Body of pancreas (tissue), 4 donors: Measurements from ENCODE around the gene TRIM56. TPM values are rescaled to one million over a fixed set of nuclear protein-coding genes. Genes with fewer than 3 reads are reported as not detected.
"Not testable (repeated sequence)": the region's sequence is repeated elsewhere in the genome, so short reads cannot be mapped to it uniquely, and the experiment has no call there.

Source experiments
- ATAC-seq: fragments of 150-250 bp; one replicate; pipeline ENCODE4 v1.9.1; 2016
- DNase-seq, 4 donors: peaks; one replicate each; pipeline ENCODE4 v3.0.0-alpha.2; 2019
- H3K27ac ChIP-seq, 4 donors: fragments of 200-600 bp; sonication (generic); 1 replicate in 3 of 4; 2 replicates in 1 of 4; pipeline versions ENCODE4 v1.5.1 to v1.6.1; 2016 to 2019; ENCODE audit warnings: mild to moderate bottlenecking in 1 of 4, mixed read lengths in 1 of 4, moderate library complexity in 1 of 4
- H3K27me3 ChIP-seq, 2 donors: fragments of 200-600 bp; sonication (generic); one replicate each; pipeline ENCODE4 v1.6.0; 2016; ENCODE audit warnings: mild to moderate bottlenecking in 1 of 2
- H3K36me3 ChIP-seq, 2 donors: fragments of 200-600 bp; sonication (generic); replicated peaks in 1 of 2; 2 replicates each; pipeline ENCODE4 v1.5.1; 2016; ENCODE audit warnings: low read depth in 2 of 2; ENCODE audit not compliant: insufficient read depth in 1 of 2
- H3K4me1 ChIP-seq: fragments of 200-600 bp; sonication (generic); one replicate; pipeline ENCODE4 v1.6.0; 2016
- H3K4me3 ChIP-seq, 2 donors: fragments of 200-600 bp; sonication (generic); 1 replicate in 1 of 2; 2 replicates in 1 of 2; pipeline ENCODE4 v1.5.1; 2016 to 2019
- H3K9me3 ChIP-seq, 3 donors: fragments of 200-600 bp; sonication (generic); 1 replicate in 2 of 3; 2 replicates in 1 of 3; pipeline ENCODE4 v1.5.1; 2016
- CTCF ChIP-seq, 7 experiments: fragments of 450-650 bp in 4 of 7; fragments of 200-600 bp in 3 of 7; sonication (generic) in 3 of 7; IDR thresholded peaks; one replicate each; pipeline ENCODE4 v1.5.1; 2016 to 2019; ENCODE audit warnings: antibody characterized with exemption in 7 of 7
- POLR2A ChIP-seq, 3 donors: fragments of 450-650 bp; IDR thresholded peaks; one replicate each; pipeline ENCODE4 v1.6.1; 2016; ENCODE audit warnings: antibody characterized with exemption in 3 of 3, mild to moderate bottlenecking in 2 of 3
- WGBS, 2 donors: methylation state at CpG; one replicate each; pipeline ENCODE4 v1.1.5; 2017; 5-methylcytosine and 5-hydroxymethylcytosine counted together
- intact Hi-C: fragments of 100-400 bp; cut with DNase I; formaldehyde crosslinking; loops from one replicate; pipeline ENCODE4 v1.15.1; 2023
- total RNA-seq, 2 donors: library from RNA; depleted of rRNA; stranded (reverse); fragments of >200 nt; gene quantifications; one replicate each; pipeline ENCODE4 v1.1.0, GENCODE V29; 2016

Gene TRIM56
- total RNA-seq, 2 donors from 2014 or later = 13.5 to 19.4 TPM

- H3K4me1 ChIP-seq = peaks cover 15% of the 10 kb centered on the region
- TF ChIP-seq CTCF (IDR thresholded peaks at IDR 0.05) (no peak), POLR2A (IDR thresholded peaks at IDR 0.05) (no peak)
- no peak overlapping the region for H3K4me3 ChIP-seq
- intact Hi-C loops = no loop called here
- H3K27me3 ChIP-seq = peaks cover 0 to 12% of the 10 kb centered on the region in 2 donors
- ATAC-seq = no peak
- H3K9me3 ChIP-seq = no peaks in the 10 kb centered on the region
- no peak for DNase-seq
- no peaks in the 10 kb centered on the region for H3K36me3 ChIP-seq
- no peak overlapping the region for H3K27ac ChIP-seq
- 76 to 95% methylated on average over 2 to 3 of the region's 3 CpGs for WGBS, 2 donors
These were observed 42.3 kb downstream of the TRIM56 start for GRCh38 chr7:101127460-101128039.

- H3K27me3 ChIP-seq = peaks cover 0 to 12% of the 10 kb centered on the region in 2 donors
- no peak overlapping the region for H3K4me3 ChIP-seq
- no peak overlapping the region for H3K27ac ChIP-seq
- TF ChIP-seq POLR2A (IDR thresholded peaks at IDR 0.05) (no peak), CTCF (IDR thresholded peaks at IDR 0.05) (no peak)
- no peak for ATAC-seq
- peaks cover 15% of the 10 kb centered on the region for H3K4me1 ChIP-seq
- intact Hi-C loops = no loop called here
- H3K36me3 ChIP-seq = no peaks in the 10 kb centered on the region
- H3K9me3 ChIP-seq = no peaks in the 10 kb centered on the region
- no peak for DNase-seq
- 62 to 74% methylated on average over 13 to 14 of the region's 14 CpGs for WGBS, 2 donors
These were observed 43.0 kb downstream of the TRIM56 start for GRCh38 chr7:101128040-101128834.

- no peak for DNase-seq
- no peak for TF ChIP-seq POLR2A (IDR thresholded peaks at IDR 0.05)
- no peak for TF ChIP-seq CTCF (IDR thresholded peaks at IDR 0.05)
- Histone ChIP-seq H3K27me3 (peaks cover 0 to 8% of the 10 kb centered on the region in 2 donors), H3K4me3 (no peak overlapping the region), H3K27ac (no peak overlapping the region), H3K9me3 (no peaks in the 10 kb centered on the region), H3K4me1 (peaks cover 15% of the 10 kb centered on the region), H3K36me3 (no peaks in the 10 kb centered on the region)
- no peak for ATAC-seq
- WGBS, 2 donors = 59 to 88% methylated on average over 3 of the region's 3 CpGs
- intact Hi-C loops = no loop called here
These were observed 44.4 kb downstream of the TRIM56 start for GRCh38 chr7:101129603-101130117.

GRCh38 chr7:101132626-101133600 is 47.6 kb downstream of the TRIM56 start:
- H3K4me3 ChIP-seq, H3K4me1 ChIP-seq, ATAC-seq, intact Hi-C loops, H3K27ac ChIP-seq, DNase-seq, H3K27me3 ChIP-seq, H3K36me3 ChIP-seq, H3K9me3 ChIP-seq: not testable (repeated sequence)
- 70 to 84% methylated on average over 18 of the region's 18 CpGs for WGBS, 2 donors
